MM.1S (cell line): ENCODE data around the gene LRRC70.

Experiments
- CTCF ChIP-seq: fragments of 300-600 bp; sonication (generic); IDR thresholded peaks from 2 replicates; pipeline ENCODE4 v1.5.1; 2016; ENCODE audit warnings: antibody characterized with exemption, low read length, mixed read lengths
- EZH2 ChIP-seq: fragments of 300-600 bp; sonication (generic); optimal IDR thresholded peaks from 2 replicates; pipeline ENCODE3; 2017; ENCODE audit warnings: low read depth, mild to moderate bottlenecking, antibody characterized with exemption, low read length, mixed read lengths
- EZH2phosphoT487 ChIP-seq: fragments of 300-600 bp; sonication (generic); IDR thresholded peaks from 2 replicates; pipeline ENCODE4 v1.6.1; 2018; ENCODE audit warnings: antibody characterized with exemption, low read length

DNA sequence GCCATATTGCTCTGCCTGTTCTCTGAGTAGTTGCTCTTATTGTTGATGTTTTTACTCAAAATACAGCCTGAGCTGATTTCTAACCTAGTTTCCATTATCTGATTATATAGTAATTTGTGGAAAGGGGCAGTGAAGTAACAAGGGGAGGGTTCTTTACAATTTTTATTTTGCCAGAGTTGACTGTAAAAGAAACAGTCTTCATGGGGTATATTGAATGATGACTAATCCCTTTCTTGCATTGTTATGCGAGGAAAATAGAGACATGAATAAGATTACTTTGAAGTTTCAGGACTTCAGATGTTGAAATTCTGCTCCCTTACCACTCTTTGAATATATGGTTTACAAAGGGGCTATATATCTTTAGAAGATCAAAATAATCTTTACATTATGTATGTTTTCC, 9.1 kb upstream of the LRRC70 start:
- TF ChIP-seq CTCF: no peak
- TF ChIP-seq EZH2phosphoT487: no peak
- TF ChIP-seq EZH2: no peak
